Amniotic stem cell (primary cell): ENCODE results near the gene CSRP3.
A peak's percentile ranks its signal among the peaks of the same experiment; 100 is the strongest.

Source experiments
- DNase-seq: peaks from one replicate; lab custom pipeline; 2025; lab: John Stamatoyannopoulos, UW

CSRP3 gene

GRCh38 chr11:19201737-19202605, at the start of gene CSRP3:
Gene CSRP3, minus strand, starts transcription at chr11:19201983. Its CDS starts 9,535 bp downstream, at chr11:19192448.
- no peak for DNase-seq

- DNase-seq = no peak
Measured at GRCh38 chr11:19251577-19251976, 49.8 kb upstream of the CSRP3 start.

- DNase-seq = no peak
Measured at GRCh38 chr11:19246816-19247215, 45.0 kb upstream of the CSRP3 start.

- no peak for DNase-seq
Measured at GRCh38 chr11:19245351-19245750, 43.6 kb upstream of the CSRP3 start.

- no peak for DNase-seq
Measured at GRCh38 chr11:19244621-19245020, 42.8 kb upstream of the CSRP3 start.

- no peak for DNase-seq
Measured at GRCh38 chr11:19244084-19244483, 42.3 kb upstream of the CSRP3 start.

- DNase-seq = no peak
Measured at GRCh38 chr11:19243613-19244012, 41.8 kb upstream of the CSRP3 start.

- DNase-seq = no peak
Measured at GRCh38 chr11:19243143-19243542, 41.4 kb upstream of the CSRP3 start.

GRCh38 chr11:19242179-19242932, 40.6 kb upstream of the CSRP3 start:
- no peak for DNase-seq

- DNase-seq = no peak
Measured at GRCh38 chr11:19241260-19242178, 39.7 kb upstream of the CSRP3 start.

- peak; percentile 92 for DNase-seq
Measured at GRCh38 chr11:19240420-19241259, 38.9 kb upstream of the CSRP3 start, which contains the start of gene E2F8. Gene E2F8, minus strand, starts transcription at chr11:19240945. Its CDS starts 824 bp downstream, at chr11:19240121.

- DNase-seq = no peak
Measured at GRCh38 chr11:19239039-19239438, 37.3 kb upstream of the CSRP3 start.

- DNase-seq = no peak
Measured at GRCh38 chr11:19237813-19238212, 36.0 kb upstream of the CSRP3 start.

GRCh38 chr11:19237381-19237780, 35.6 kb upstream of the CSRP3 start:
- DNase-seq = no peak

- no peak for DNase-seq
Measured at GRCh38 chr11:19234231-19234817, 32.5 kb upstream of the CSRP3 start.

GRCh38 chr11:19232910-19233503, 31.2 kb upstream of the CSRP3 start:
- peak; percentile 21 for DNase-seq

- no peak for DNase-seq
Measured at GRCh38 chr11:19229671-19230070, 27.9 kb upstream of the CSRP3 start.

- DNase-seq = no peak
Measured at GRCh38 chr11:19228968-19229367, 27.2 kb upstream of the CSRP3 start.

- DNase-seq = no peak
Measured at GRCh38 chr11:19226378-19227195, 24.8 kb upstream of the CSRP3 start.
